ENCODE results near the gene ABL2. TPM values are rescaled to one million over a fixed set of nuclear protein-coding genes. Genes with fewer than 3 reads are reported as not detected.
"Not testable (repeated sequence)": the region's sequence is repeated elsewhere in the genome, so short reads cannot be mapped to it uniquely, and the experiment has no call there.

ABL2 gene
- total RNA-seq, 2 donors from 2014 or later: 37.2 to 63.5 TPM

DNA sequence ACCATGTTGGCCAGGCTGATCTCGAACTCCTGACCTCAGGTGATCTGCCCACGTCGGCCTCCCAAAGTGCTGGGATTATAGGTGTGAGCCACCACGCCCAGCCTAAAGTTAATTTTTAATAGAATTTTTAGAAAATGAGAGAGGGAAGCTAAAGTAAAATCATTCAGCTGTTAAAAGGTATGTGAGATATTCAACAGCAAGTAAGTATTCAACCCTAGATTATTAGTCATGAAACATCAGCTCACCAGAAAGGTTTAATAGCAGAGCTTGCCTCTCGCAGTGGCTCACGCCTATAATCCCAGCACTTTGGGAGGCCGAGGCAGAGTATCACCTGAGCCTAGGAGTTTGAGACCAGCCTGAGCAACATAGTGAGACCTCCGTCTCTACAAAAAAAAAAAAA is 5.0 kb downstream of the ABL2 start:
- intact Hi-C loops (cut with DNase I); DNase-seq (ENCODE audit: low spot score): not testable (repeated sequence)

DNA sequence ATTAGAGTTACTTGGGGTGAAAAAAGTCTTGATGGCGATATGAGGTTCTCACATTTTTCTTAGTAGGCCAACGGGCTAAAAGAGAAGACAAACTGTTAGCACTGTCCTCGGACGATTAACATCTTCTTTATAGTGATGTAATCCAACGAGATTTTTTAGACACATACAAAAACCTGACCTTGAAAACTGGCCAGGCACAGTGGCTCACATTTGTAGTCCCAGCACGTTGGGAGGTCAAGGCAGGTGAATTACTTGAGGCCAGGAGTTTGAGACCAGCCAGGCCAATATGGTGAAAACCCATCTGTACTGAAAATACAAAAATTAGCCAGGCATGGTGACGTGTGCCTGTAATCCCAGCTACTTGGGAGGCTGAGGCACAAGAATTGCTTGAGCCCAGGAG is 8.4 kb downstream of the ABL2 start:
- DNase-seq (ENCODE audit: low spot score); intact Hi-C loops (cut with DNase I): not testable (repeated sequence)

DNA sequence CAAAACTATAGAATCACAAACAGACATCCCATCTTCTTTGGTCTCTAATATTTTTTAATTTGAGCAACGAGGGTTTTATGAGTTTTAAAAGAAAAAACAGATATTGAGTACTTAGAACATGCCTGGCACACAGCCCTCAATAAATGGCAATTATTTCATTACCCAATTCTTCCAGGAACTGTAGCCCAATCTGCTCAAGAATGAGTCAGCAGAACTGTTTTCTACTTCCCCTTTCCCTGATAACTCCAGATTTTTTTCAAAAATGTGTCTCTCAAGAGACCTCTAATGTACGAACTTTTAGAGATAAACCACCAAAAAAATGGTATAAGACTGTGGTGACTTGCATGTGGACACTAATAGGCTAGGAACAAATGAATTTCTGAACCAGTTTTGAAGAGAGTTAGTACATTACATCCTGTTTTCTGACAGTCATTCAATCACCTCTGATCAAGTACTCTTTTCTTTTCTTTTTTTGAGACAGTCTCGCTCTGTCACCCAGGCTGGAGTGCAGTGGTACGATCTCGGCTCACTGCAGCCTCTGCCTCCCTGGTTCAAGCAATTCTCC is 11.5 kb downstream of the ABL2 start:
- no peak for DNase-seq (ENCODE audit: low spot score)
- intact Hi-C loops (cut with DNase I): no loop called here

DNA sequence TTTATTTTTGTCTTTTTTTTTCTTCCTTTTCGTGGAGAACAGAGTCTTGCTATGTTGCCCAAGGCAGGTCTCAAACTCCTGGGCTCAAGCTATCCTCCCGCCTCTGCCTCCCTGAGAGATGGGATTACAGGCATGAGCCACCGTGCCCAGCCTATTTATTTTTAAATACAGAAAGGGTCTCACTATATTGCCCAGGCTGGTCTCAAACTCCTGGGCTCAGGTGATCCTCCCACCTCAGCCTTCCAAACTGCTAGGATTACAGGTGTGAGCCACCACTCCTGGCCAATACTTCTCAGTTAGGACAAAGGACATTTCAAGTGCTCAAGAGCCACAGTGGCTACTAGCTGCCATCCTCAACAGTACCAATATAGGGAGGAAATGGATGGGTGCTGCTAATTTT is 16.2 kb downstream of the ABL2 start:
- intact Hi-C loops (cut with DNase I): not testable (repeated sequence)

DNA sequence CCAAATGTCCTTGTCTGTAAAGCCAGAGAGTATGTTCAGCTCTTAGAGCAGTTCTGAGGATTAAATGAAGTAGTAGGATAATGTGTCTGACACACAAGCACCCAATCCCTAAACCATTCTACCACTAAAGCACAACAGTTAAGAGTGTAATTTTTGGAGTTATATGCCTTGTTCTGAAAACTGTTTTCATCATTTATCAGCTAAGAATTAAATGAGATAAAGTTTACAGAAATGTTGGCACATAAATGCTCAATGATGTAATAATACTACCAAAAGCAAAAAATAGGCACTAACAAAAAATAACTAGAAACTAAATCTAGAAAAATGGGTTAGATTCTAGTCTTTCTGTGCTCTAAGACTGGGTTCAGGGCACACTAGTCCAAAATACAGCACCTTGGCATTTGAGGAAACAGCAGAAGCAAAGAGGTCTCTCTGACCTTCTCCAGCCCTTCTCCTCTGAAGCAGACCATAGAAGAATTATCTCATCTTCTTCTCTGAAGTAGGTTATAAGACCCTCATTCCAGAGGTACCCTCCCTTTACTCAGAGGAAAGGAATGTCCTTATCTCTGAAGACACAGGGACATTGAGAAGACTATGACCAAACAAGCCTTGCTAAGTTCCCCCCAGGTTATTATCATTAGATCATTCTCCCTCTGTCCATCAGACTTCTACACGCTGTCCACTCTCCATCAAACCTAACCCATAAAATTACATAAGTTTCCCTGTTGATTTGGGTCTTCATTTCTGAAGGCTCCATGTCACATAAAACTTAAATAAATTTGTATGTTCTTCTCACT is 20.6 kb downstream of the ABL2 start:
- intact Hi-C loops (cut with DNase I): loop anchor here in 1 of 2 donors (10.0 kb wide), 1 partner anchor 684 kb away; no protein-coding TSS in a partner anchor
- no peak for DNase-seq (ENCODE audit: low spot score)

More for the DNA sequence above, 16.2 kb downstream of the ABL2 start:
- not testable (repeated sequence) for DNase-seq (ENCODE audit: low spot score)

DNA sequence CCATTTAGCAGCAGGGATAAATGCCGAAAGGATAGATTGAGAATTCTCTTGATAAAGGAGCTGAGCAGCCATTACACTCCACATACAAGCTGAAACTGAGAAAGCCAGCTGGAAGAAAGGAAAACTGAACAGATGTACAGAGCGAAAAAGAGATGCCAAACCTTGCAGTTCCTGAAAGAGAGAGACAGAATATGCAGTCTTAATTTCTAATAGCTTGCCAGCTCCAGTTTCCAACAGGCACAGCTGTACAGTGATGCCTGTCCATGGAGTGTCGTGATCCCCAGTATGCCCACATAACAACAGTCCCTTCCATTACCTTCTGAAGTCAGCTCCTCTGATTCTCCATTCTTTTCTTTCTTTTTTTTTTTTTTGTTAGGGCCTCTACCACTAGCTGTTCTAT is 22.7 kb downstream of the ABL2 start:
- intact Hi-C loops (cut with DNase I): loop anchor here in 1 of 2 donors (10.0 kb wide), 1 partner anchor 682 kb away; no protein-coding TSS in a partner anchor
- DNase-seq (ENCODE audit: low spot score): no peak

DNA sequence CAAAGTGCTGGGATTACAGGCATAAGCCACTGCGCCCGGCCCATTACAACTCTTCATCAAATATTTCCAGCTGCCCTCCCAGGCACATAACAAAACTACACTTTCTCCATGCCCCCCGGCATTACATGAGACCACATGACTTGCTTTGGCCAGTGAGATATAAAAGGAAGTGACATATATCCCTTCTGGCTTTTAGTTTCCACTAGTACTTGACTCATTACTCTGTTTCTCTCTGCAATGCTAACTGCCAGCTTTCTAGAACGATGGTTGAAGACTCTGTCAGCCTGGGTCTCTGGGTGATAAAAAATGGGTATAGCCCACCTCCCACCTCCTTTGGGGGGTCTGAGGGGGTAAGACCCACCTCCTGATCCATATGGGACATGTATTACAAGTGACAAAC is 24.2 kb downstream of the ABL2 start:
- intact Hi-C loops (cut with DNase I): loop anchor here in 1 of 2 donors (10.0 kb wide), 1 partner anchor 680 kb away; no protein-coding TSS in a partner anchor
- no peak for DNase-seq (ENCODE audit: low spot score)

DNA sequence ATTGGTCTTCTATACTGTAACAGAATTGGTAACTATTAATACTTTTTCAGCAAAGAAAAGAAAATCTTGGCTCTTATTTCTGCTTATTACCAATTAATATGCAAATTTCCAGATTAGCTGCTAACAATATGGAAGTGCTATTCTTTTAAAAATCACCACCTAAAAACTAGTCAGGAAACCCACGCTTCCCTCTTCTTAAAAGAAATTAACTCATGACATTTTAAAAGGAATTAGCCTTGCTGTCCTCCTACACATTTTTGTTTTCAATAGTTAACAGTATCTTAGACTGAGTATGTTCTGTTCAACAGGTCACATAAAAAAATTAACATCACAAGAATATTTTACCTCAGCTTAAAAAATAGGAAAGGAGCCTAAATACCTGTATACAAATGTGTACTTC is 27.3 kb downstream of the ABL2 start:
- no peak for DNase-seq (ENCODE audit: low spot score)
- intact Hi-C loops (cut with DNase I): loop anchor here in 1 of 2 donors (10.0 kb wide), 1 partner anchor 677 kb away; no protein-coding TSS in a partner anchor

DNA sequence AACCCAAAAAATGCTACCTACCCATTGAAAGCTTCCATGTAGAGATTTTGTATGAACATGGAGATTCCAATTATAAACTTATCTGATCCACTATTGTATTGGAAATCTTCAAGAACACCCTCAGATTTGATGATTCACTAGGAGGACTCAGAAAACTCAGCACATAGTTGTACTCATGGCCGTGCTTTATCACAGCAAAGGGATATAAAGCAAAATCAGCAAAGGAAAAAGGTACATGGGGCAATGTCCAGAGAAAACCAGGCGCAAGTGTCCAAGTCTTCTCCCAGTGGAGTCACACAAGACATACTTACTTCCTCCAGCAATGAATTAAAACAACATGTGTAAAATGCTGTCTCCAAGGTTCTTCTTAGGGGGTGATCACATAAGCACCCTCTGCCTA is 28.9 kb downstream of the ABL2 start:
- no peak for DNase-seq (ENCODE audit: low spot score)
- intact Hi-C loops (cut with DNase I): loop anchor here in 1 of 2 donors (10.0 kb wide), 1 partner anchor 676 kb away; no protein-coding TSS in a partner anchor

DNA sequence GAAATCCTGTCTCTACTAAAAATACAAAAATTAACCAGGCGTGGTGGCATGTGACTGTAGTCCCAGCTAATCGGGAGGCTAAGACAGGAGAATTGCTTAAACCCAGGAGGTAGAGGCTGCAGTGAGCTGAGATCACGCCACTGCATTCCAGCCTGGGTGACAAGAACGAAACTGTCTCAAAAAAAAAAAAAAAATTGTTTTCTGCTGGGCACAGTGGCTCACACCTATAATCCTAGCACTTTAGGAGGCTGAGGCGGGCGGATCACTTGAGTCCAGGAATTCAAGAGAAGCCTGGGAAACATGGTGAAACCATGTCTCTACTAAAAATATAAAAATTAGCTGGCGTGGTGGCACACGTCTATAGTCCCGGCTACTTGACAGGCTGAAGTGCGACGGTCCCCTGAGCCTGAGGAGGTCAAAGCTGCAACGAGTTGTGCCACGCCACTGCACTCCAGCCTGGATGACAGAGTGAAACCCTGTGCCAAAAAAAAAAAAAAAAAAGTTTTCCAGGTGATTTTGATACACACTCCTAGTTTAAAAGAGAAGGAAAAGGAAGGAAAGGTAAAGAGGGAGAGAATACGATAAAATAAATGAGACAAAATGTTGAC is 31.7 kb downstream of the ABL2 start:
- no peak for DNase-seq (ENCODE audit: low spot score)
- intact Hi-C loops (cut with DNase I): loop anchor here in 1 of 2 donors (10.0 kb wide), 1 partner anchor 73 kb away; no protein-coding TSS in a partner anchor

DNA sequence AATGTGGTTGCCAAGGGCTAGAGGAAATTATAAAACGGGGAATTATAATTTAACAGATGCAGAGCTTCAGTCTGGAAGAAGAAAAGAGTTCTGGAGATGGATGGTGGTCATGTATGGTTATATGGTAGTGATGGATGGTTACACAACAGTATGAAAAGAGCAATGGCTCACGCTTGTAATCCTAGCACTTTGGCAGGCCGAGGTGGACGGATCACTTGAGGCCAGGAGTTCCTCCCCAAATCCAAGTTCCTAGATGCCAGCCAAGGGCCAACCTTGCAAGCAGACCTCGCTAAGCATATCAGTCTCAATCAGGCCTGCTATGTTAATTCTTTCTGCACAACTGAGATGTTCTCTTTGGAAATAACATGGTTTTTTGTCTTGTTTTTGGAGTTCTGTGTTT is 33.6 kb downstream of the ABL2 start:
- DNase-seq (ENCODE audit: low spot score): not testable (repeated sequence)
- intact Hi-C loops (cut with DNase I): loop anchor here in 1 of 2 donors (1.0 to 10.0 kb wide), 2 partner anchors 26 to 71 kb away; no protein-coding TSS in a partner anchor

DNA sequence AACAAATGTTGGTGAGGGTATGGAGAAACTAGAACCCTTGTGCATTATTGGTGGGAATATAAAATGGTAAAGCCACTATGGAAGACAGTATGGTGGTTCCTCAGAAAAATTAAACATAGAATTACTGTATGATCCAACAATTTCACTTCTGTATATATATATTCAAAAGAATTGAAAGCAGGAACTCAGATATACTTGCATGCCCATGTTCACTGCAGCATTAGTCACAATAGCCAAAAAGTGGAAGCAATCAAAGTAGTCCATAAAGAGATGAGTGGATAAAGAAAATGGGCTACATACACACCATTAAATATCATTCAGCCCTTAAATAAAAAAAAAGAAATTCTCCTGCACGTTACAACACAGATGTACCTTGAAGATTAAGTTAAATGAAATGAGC is 34.1 kb downstream of the ABL2 start:
- DNase-seq (ENCODE audit: low spot score): no peak
- intact Hi-C loops (cut with DNase I): loop anchor here in 1 of 2 donors (10.0 kb wide), 1 partner anchor 71 kb away; no protein-coding TSS in a partner anchor

DNA sequence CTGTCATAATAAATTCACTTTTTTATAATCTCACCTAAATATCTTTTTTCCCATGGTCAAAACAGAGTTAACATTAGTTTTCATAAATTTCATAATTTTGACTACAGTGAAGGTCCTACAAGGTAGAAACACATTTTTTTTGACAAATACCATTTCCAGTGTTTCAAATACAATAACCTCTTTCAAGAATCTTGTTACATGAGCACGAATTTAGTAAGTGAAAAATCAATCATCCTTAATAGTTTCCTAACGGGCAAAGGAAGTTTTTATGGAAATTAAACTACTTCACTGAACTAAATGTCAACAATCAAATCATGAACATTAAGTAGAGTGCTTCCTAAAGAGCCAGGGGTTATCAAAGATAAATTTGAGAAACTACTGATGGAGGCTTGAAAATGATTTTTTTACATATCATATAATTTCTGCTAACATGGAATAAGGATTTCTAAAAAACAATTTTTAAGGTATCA is 35.4 kb downstream of the ABL2 start:
- intact Hi-C loops (cut with DNase I): loop anchor here (5.0 to 10.0 kb wide), 2 partner anchors 69 to 72 kb away; no protein-coding TSS in a partner anchor
- DNase-seq (ENCODE audit: low spot score): no peak

DNA sequence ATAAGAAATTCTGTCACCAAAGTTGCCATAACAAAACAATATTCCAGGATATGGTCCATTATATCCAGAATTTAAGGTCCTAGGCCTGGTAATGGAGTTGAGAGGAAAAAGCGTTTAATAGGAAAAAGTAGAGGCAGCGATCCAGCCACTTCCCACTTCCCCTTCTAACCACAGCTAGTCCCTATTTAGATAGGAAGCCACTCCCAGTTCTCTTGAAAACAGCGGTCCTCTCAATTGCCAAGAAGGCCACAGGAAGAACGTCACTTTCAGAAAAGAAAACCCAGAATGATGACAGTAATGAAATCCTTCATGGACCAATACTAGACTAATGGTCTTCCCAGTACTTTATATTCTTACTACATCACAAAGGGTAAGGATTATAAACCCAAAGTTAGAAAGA is 38.6 kb downstream of the ABL2 start:
- DNase-seq (ENCODE audit: low spot score): no peak
- intact Hi-C loops (cut with DNase I): loop anchor here (5.0 to 10.0 kb wide), 2 partner anchors 66 to 69 kb away; no protein-coding TSS in a partner anchor

DNA sequence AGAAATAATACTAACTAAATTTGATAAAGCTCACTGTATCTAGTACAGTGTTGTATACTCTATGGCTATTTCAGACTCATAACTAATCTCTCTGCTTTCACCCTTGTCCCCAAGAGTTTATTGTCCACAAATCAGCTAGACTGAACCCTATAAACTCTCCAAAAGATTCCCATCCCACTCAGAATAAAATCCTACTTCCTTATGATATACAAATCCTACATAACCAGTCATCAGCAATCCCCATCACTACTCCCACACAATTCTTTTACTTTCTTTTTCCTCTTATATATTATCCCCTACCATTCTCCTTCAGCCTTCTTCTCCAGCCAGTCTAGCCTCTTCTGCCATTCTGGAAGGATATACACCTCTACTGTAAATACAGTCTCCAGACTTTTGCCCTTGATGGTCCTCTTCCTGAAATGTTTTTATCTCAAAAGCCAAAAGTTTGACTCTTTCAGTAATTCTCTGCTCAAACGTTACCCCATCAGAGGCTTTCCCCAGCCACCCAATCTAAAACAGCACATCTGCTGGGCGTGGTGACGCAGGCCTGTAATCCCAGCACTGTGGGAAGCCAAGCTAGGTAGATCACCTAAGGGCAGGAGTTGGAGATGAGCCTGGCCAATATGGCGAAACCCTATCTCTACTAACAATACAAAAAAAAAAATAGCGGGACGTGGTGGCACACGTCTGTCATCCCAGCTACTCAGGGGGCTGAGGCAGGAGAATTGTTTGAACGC is 41.6 kb downstream of the ABL2 start:
- intact Hi-C loops (cut with DNase I): no loop called here
- DNase-seq (ENCODE audit: low spot score): no peak

DNA sequence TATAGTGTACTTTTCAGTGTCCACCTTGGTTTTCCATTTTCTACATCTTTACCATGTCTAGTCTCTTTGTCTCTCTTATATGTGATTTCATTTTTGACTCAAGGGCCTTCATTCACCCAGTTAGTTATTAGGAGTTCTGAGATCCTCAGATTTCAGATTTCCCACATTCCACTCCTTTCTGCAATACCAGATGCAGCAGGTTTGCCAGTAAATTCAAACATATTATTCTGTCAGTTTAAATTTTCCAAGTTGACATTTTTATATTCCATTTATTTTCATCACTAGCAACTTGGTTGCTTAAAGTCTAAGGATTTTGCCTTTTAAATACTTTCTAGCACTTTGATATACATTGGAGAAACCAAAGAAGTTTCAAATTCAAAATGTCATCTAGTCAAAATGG is 42.4 kb downstream of the ABL2 start:
- no peak for DNase-seq (ENCODE audit: low spot score)
- intact Hi-C loops (cut with DNase I): no loop called here

DNA sequence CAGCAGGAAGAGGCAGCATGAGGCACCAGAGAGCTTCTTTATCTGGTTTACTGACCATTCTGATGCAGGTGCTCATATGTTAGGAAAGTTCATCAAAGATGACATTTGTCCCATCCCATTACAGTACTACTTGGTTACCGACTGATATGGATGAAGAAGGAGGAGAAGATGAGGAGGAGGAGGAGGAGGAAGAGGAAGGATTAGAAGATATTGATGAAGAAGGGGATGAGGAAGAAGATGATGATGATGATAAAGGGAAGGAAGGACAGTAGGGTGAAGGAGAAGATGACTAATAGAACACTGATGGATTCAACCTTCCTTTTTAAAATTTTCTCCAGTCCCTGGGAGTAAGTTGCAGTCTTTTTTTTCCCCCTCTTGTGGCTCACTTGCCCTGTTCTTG is 45.1 kb downstream of the ABL2 start:
- intact Hi-C loops (cut with DNase I): no loop called here
- no peak for DNase-seq (ENCODE audit: low spot score)

DNA sequence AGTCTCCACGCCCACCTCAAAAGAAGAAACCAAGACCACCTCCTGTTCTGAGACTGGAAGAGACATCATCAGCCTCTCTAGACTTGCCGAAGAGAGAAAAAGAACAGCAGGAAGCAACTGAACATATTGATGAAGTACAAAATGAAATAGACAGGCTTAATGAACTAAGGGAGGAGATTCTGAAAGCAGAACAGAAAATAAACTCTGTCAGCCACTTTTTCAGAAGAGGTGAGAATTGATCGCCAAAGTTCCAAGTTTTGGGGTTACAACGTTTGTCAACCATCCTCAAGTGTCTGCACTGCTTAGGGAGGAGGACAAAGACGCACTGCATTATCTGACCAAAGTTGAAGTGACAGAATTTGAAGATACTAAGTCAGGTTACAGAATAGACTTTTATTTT is 45.6 kb downstream of the ABL2 start:
- intact Hi-C loops (cut with DNase I): no loop called here
- no peak for DNase-seq (ENCODE audit: low spot score)

DNA sequence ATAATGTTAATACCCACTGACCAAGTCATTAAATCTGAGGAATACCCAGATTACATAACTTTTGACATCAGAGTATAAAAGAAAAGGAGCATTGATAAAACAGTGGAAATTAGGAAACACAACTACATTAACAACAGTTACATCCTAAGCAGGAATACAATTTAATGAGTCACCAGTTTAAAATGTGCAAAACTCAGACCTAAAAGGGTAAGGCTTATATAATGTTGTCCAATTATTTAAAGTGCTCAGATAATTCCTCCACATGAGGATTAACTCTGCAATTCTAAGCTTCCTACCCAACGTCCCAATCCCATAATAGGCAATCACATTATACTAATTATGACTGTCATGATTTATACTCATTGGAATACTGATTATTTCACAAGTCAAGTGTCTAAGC is 50.5 kb downstream of the ABL2 start:
- intact Hi-C loops (cut with DNase I): no loop called here
- DNase-seq (ENCODE audit: low spot score): no peak

Data from posterior vena cava (tissue), 2 donors.